Measurements from ENCODE around the gene NR6A1. TPM values are rescaled to one million over a fixed set of nuclear protein-coding genes. Genes with fewer than 3 reads are reported as not detected.

NR6A1 gene
- total RNA-seq, 1 experiment from 2014 or later, result 99.3 TPM

- no peak overlapping the region for H2AK5ac ChIP-seq (ENCODE audit: insufficient read length, low read length)
- H2BK120ac ChIP-seq (ENCODE audit: low read depth, low read length, poor library complexity, severe bottlenecking), result no peak overlapping the region
- H3T11ph ChIP-seq (ENCODE audit: low read length), result no peak overlapping the region
- 0 out of 2 replicates have a peak overlapping the region, but pooled peaks have one; percentile 22 for H3K14ac ChIP-seq (ENCODE audit: insufficient read depth, low read length)
- DNase-seq, result no peak
- H3K23ac ChIP-seq (ENCODE audit: insufficient read length, low read depth, low read length), result no peak overlapping the region
- no peak overlapping the region for H2BK20ac ChIP-seq (ENCODE audit: low read depth, low read length, poor library complexity, severe bottlenecking)
- H2AFZ ChIP-seq (ENCODE audit: low read length), result no peak overlapping the region
- no peaks in the 10 kb centered on the region for H3K4me1 ChIP-seq (ENCODE audit: insufficient read depth, low read length)
- H3K23me2 ChIP-seq (ENCODE audit: insufficient read length, low read depth, low read length, poor library complexity, severe bottlenecking), result no peaks in the 10 kb centered on the region
- H4K91ac ChIP-seq (ENCODE audit: insufficient read length, low read depth, low read length), result no peak overlapping the region
- H3K27me3 ChIP-seq (ENCODE audit: insufficient read depth, low read length), result no peaks in the 10 kb centered on the region
- H4K8ac ChIP-seq (replicated peaks; ENCODE audit: insufficient read length, low read depth, low read length), result no peak overlapping the region
- H3K4me2 ChIP-seq (ENCODE audit: insufficient read depth, insufficient read length, low read length), result no peak overlapping the region
- no peaks in the 10 kb centered on the region for H4K20me1 ChIP-seq (ENCODE audit: control insufficient read depth, insufficient read depth, insufficient read length)
- H3K79me2 ChIP-seq (ENCODE audit: insufficient read depth, low read length), result no peaks in the 10 kb centered on the region
- no peaks in the 10 kb centered on the region for H3K79me1 ChIP-seq (ENCODE audit: insufficient read depth, low read depth, low read length, poor library complexity, severe bottlenecking)
- H3K36me3 Mint-ChIP-seq (ENCODE audit: insufficient read depth in 1 of 3, low read depth in 3 of 3), result no peaks in the 10 kb centered on the region
- no peak overlapping the region for H3K27ac Mint-ChIP-seq
- no peak overlapping the region for H3K27ac ChIP-seq (ENCODE audit: insufficient read length, low read depth, low read length)
- no peak overlapping the region for H2BK12ac ChIP-seq (ENCODE audit: insufficient read length, low read depth, low read length)
- TF ChIP-seq, protein P1, sequence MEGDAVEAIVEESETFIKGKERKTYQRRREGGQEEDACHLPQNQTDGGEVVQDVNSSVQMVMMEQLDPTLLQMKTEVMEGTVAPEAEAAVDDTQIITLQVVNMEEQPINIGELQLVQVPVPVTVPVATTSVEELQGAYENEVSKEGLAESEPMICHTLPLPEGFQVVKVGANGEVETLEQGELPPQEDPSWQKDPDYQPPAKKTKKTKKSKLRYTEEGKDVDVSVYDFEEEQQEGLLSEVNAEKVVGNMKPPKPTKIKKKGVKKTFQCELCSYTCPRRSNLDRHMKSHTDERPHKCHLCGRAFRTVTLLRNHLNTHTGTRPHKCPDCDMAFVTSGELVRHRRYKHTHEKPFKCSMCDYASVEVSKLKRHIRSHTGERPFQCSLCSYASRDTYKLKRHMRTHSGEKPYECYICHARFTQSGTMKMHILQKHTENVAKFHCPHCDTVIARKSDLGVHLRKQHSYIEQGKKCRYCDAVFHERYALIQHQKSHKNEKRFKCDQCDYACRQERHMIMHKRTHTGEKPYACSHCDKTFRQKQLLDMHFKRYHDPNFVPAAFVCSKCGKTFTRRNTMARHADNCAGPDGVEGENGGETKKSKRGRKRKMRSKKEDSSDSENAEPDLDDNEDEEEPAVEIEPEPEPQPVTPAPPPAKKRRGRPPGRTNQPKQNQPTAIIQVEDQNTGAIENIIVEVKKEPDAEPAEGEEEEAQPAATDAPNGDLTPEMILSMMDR (conservative IDR thresholded peaks at IDR 0.05), result no peak
- WGBS (ENCODE audit: extremely low coverage, insufficient read length, low lambda C conversion rate), result no CpG with 5 or more reads among the region's 7 CpGs
- H3K56ac ChIP-seq (ENCODE audit: insufficient read length, low read depth, low read length), result no peak overlapping the region
- H2BK5ac ChIP-seq (ENCODE audit: insufficient read length, low read length), result no peak overlapping the region
- no peaks in the 10 kb centered on the region for H3K9me3 Mint-ChIP-seq
- H3K4ac ChIP-seq (ENCODE audit: low read depth, low read length), result no peak overlapping the region
- H3K4me1 Mint-ChIP-seq, result peaks cover 0 to 9% of the 10 kb centered on the region in 2 experiments; a peak in 2 of 4 replicates
- H2BK15ac ChIP-seq (ENCODE audit: low read depth, low read length), result no peak overlapping the region; the same call in 1 of the 2 replicates
- peaks cover 8% of the 10 kb centered on the region for H3K27me3 Mint-ChIP-seq (ENCODE audit: low read depth)
- no peak overlapping the region for H3K9ac ChIP-seq (ENCODE audit: extremely low read depth, insufficient read length, low read length)
- no peaks in the 10 kb centered on the region for H3K9me3 ChIP-seq (ENCODE audit: control insufficient read depth, low read depth, low read length)
- no peak overlapping the region for H3K18ac ChIP-seq (ENCODE audit: insufficient read length, low read depth, low read length)
- no peak overlapping the region for H4K5ac ChIP-seq (ENCODE audit: insufficient read length, low read depth, low read length)
- no peak overlapping the region for H3K4me3 Mint-ChIP-seq
Measured at GRCh38 chr9:124470726-124471125, 300.4 kb downstream of the NR6A1 start.

Data from H9 (cell line).